Mesothelial cell of epicardium (in vitro differentiated cells): Measurements from ENCODE around the gene RPRD2. TPM values are rescaled to one million over a fixed set of nuclear protein-coding genes. Genes with fewer than 3 reads are reported as not detected.

Experiments
- DNase-seq, 2 experiments: peaks; one replicate each; pipeline ENCODE4 v3.0.0; 2021; ENCODE audit warnings: low spot score in 2 of 2; ENCODE audit not compliant: unreplicated experiment in 2 of 2
- H3K27ac Mint-ChIP-seq: 2 replicates; pipeline ENCODE4 v1.8.0; 2021; ENCODE audit warnings: mixed read lengths
- H3K27me3 Mint-ChIP-seq: 2 replicates; pipeline ENCODE4 v1.8.0; 2021; ENCODE audit warnings: low read depth, mixed read lengths
- H3K36me3 Mint-ChIP-seq: 2 replicates; pipeline ENCODE4 v1.8.0; 2021; ENCODE audit warnings: mixed read lengths
- H3K4me1 Mint-ChIP-seq: 2 replicates; pipeline ENCODE4 v1.8.0; 2021; ENCODE audit warnings: mixed read lengths
- H3K4me3 Mint-ChIP-seq: 2 replicates; pipeline ENCODE4 v1.8.0; 2021; ENCODE audit warnings: mild to moderate bottlenecking, moderate library complexity, mixed read lengths
- H3K9me3 Mint-ChIP-seq: 2 replicates; pipeline ENCODE4 v1.8.0; 2021; ENCODE audit warnings: mixed read lengths
- CTCF ChIP-seq: fragments of 200-600 bp; sonication (generic); IDR thresholded peaks from one replicate; pipeline ENCODE4 v1.5.0; 2021; ENCODE audit warnings: antibody characterized with exemption; ENCODE audit not compliant: unreplicated experiment
- total RNA-seq: library from RNA; stranded (reverse); gene quantifications from 3 replicates; pipeline ENCODE4 v1.2.1, GENCODE V29; 2021

RPRD2 gene
- total RNA-seq, 1 donor from 2014 or later, result 38.5 TPM

GRCh38 chr1:150366416-150367296, 2.7 kb downstream of the RPRD2 start:
- Mint-ChIP-seq H3K27ac (peak overlapping the region; percentile 98), H3K9me3 (no peaks in the 10 kb centered on the region), H3K4me3 (peak overlapping the region; percentile 93), H3K4me1 (peaks cover 28% of the 10 kb centered on the region), H3K36me3 (no peaks in the 10 kb centered on the region), H3K27me3 (no peaks in the 10 kb centered on the region)
- no peak for DNase-seq
- TF ChIP-seq CTCF, result no peak

- DNase-seq, result no peak
- H3K9me3 Mint-ChIP-seq, result no peaks in the 10 kb centered on the region
- H3K27me3 Mint-ChIP-seq, result no peaks in the 10 kb centered on the region
- H3K4me3 Mint-ChIP-seq, result no peak overlapping the region
- H3K4me1 Mint-ChIP-seq, result peaks cover 51% of the 10 kb centered on the region
- H3K36me3 Mint-ChIP-seq, result no peaks in the 10 kb centered on the region
- TF ChIP-seq CTCF, result no peak
- H3K27ac Mint-ChIP-seq, result peak overlapping the region; percentile 54
Observed at GRCh38 chr1:150371110-150371509, 7.2 kb downstream of the RPRD2 start.

- TF ChIP-seq CTCF, result no peak
- Mint-ChIP-seq H3K27me3 (no peaks in the 10 kb centered on the region), H3K27ac (no peak overlapping the region), H3K9me3 (no peaks in the 10 kb centered on the region), H3K36me3 (no peaks in the 10 kb centered on the region), H3K4me1 (peaks cover 44% of the 10 kb centered on the region), H3K4me3 (no peak overlapping the region)
- no peak for DNase-seq
Observed at GRCh38 chr1:150372580-150372979, 8.6 kb downstream of the RPRD2 start.

DNA sequence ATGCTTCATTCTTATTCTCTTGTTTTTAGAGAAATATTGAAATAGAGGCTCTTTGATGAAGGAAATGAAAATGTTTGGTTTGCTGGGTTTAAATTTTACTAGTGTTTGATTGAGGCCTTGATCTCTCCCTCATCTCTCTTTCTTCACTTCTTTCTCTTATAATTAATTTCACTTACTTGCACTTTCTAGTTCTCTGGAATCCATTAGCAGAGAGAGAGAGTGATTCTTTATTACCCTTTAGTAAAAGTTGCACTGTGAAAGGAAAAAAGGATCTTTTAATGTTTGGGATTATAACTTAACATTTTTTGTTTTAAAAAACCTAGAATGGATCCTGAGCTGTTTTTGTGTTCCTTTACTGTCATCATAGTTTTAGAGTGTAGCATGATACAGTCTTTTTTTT, 12.2 kb downstream of the RPRD2 start:
- Mint-ChIP-seq H3K4me1 (peaks cover 35% of the 10 kb centered on the region), H3K36me3 (no peaks in the 10 kb centered on the region), H3K27ac (peak overlapping the region; percentile 81), H3K4me3 (no peak overlapping the region), H3K9me3 (no peaks in the 10 kb centered on the region), H3K27me3 (no peaks in the 10 kb centered on the region)
- TF ChIP-seq CTCF, result no peak
- no peak for DNase-seq

- Mint-ChIP-seq H3K27ac (peak overlapping the region; percentile 17), H3K27me3 (no peaks in the 10 kb centered on the region), H3K36me3 (no peaks in the 10 kb centered on the region), H3K9me3 (no peaks in the 10 kb centered on the region), H3K4me3 (no peak overlapping the region), H3K4me1 (peaks cover 9% of the 10 kb centered on the region)
- DNase-seq, result no peak
- no peak for TF ChIP-seq CTCF
Observed at GRCh38 chr1:150383631-150384324, 19.8 kb downstream of the RPRD2 start.
